ENCODE data around the gene XPC. TPM values are rescaled to one million over a fixed set of nuclear protein-coding genes. Genes with fewer than 3 reads are reported as not detected.

Gene XPC
- total and polyA plus RNA-seq, 2 donors (not counting 3 experiments of a cell fraction or from before 2014, with no cell fraction given), result 11.9 to 36.8 TPM

DNA sequence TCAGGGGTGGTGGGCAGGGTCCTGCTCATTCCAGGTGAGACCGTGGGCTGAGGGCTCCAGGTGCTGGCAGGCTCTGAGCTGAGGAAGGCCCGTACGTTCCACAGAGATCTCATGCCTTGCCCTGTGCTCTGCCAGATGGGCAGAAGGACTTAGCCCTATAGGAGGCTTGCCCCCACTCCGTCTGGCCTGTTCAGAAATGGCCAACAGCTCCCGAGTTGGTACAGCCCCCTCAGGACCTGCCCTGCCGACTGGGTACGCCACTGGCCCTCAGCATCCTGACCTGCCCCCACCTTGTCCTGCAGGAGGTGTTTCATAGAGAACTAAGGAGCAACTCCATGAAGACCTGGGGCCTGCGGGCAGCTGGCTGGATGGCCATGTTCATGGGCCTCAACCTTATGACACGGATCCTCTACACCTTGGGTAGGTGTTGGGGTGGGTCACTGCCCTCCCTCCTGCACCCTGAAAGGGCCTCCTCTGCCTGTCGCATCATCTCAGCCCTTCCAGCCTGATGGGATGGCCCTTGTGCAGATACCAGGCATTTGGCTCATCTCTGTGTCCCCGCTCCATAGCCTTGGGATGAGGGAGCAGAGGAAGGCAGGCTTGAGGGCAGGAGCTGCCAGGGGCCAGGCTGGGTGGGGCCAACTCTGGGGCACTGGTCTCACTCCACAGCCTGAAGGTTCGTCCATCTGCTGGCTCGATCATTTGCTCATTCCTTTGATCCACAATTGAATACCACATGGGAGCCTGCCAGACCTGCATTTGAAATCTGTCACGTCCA lies 39.3 kb downstream of the XPC start:
- no peak overlapping the region for H3K4me2 ChIP-seq (ENCODE audit: insufficient read depth, low read length)
- no peak overlapping the region for H3K27ac ChIP-seq (ENCODE audit: insufficient read depth, low read depth, low read length)
- DNase-seq (ENCODE audit: low read depth, low spot score) (no peak), FAIRE-seq (no peak)
- no TSS peak for BruUV-seq (replicated peaks)
- H4K20me1 ChIP-seq (replicated peaks; ENCODE audit: control insufficient read depth, extremely low read depth, insufficient read depth, low read length), result no peaks in the 10 kb centered on the region
- no peaks in the 10 kb centered on the region for H3K9me3 ChIP-seq (replicated peaks; ENCODE audit: control insufficient read depth, insufficient read depth, low read length)
- H3K4me3 ChIP-seq (replicated peaks in 1 of 3; ENCODE audit: insufficient read depth in 1 of 3, low read depth in 1 of 3, low read length in 3 of 3), result no peak overlapping the region
- H2AFZ ChIP-seq (ENCODE audit: low read depth, low read length), result no peak overlapping the region
- no peak overlapping the region for H3K9ac ChIP-seq (replicated peaks; ENCODE audit: extremely low read depth, insufficient read depth, low read length)
- no peaks in the 10 kb centered on the region for H3K79me2 ChIP-seq (ENCODE audit: control insufficient read depth, insufficient read depth, low read length)
- ChIA-PET POLR2A (no interaction called here), CTCF (no interaction called here)
- intact Hi-C loops (cut with micrococcal nuclease) (no loop called here), dilution Hi-C loops (cut with MboI; ENCODE audit: extremely low pct_ligation_motif_present, low sequenced_read_pairs) (no loop called here)
- TF ChIP-seq POLR2AphosphoS5 (IDR thresholded peaks at IDR 0.05; ENCODE audit: insufficient read depth, low read depth, low read length), result no peak
- TF ChIP-seq POLR2A (IDR thresholded peaks at IDR 0.05; ENCODE audit: low read depth, low read length), result no peak
- TF ChIP-seq GATA2 (IDR thresholded peaks at IDR 0.05; ENCODE audit: insufficient read depth, insufficient read length, low read depth, low read length), result no peak
- TF ChIP-seq FOS (IDR thresholded peaks at IDR 0.05; ENCODE audit: borderline replicate concordance, insufficient read depth, low read length), result no peak
- TF ChIP-seq, protein P1, sequence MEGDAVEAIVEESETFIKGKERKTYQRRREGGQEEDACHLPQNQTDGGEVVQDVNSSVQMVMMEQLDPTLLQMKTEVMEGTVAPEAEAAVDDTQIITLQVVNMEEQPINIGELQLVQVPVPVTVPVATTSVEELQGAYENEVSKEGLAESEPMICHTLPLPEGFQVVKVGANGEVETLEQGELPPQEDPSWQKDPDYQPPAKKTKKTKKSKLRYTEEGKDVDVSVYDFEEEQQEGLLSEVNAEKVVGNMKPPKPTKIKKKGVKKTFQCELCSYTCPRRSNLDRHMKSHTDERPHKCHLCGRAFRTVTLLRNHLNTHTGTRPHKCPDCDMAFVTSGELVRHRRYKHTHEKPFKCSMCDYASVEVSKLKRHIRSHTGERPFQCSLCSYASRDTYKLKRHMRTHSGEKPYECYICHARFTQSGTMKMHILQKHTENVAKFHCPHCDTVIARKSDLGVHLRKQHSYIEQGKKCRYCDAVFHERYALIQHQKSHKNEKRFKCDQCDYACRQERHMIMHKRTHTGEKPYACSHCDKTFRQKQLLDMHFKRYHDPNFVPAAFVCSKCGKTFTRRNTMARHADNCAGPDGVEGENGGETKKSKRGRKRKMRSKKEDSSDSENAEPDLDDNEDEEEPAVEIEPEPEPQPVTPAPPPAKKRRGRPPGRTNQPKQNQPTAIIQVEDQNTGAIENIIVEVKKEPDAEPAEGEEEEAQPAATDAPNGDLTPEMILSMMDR (IDR thresholded peaks at IDR 0.05; ENCODE audit: extremely low read depth in 1 of 2, insufficient read depth in 1 of 2, low read depth in 1 of 2, low read length in 2 of 2), result no peak
- no peak for TF ChIP-seq MYC (IDR thresholded peaks at IDR 0.05; ENCODE audit: low read depth, low read length)
- TF ChIP-seq JUN (IDR thresholded peaks at IDR 0.05; ENCODE audit: borderline replicate concordance, insufficient read depth, insufficient read length, low read depth), result no peak
- TF ChIP-seq, protein P2, sequence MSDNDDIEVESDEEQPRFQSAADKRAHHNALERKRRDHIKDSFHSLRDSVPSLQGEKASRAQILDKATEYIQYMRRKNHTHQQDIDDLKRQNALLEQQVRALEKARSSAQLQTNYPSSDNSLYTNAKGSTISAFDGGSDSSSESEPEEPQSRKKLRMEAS (IDR thresholded peaks at IDR 0.05; ENCODE audit: insufficient read depth, insufficient read length), result no peak
- TF ChIP-seq EZH2 (IDR thresholded peaks at IDR 0.05; ENCODE audit: borderline replicate concordance, low read depth, low read length, severe bottlenecking), result no peak
- no peaks in the 10 kb centered on the region for H3K27me3 ChIP-seq (ENCODE audit: control insufficient read depth in 2 of 2, insufficient read depth in 2 of 2, low read length in 2 of 2)
- H3K9me1 ChIP-seq (replicated peaks; ENCODE audit: control insufficient read depth, extremely low read depth, insufficient read depth, low read length), result no peaks in the 10 kb centered on the region
- H3K36me3 ChIP-seq (ENCODE audit: control insufficient read depth in 2 of 2, extremely low read depth in 1 of 2, insufficient read depth in 2 of 2, low read length in 2 of 2), result peaks cover 0 to 48% of the 10 kb centered on the region in 2 experiments
- H3K4me1 ChIP-seq (ENCODE audit: control insufficient read depth, extremely low read depth, insufficient read depth, low read length), result peaks cover 26% of the 10 kb centered on the region

All from endothelial cell of umbilical vein (primary cell).